Fibroblast of villous mesenchyme (primary cell): ENCODE results near the gene STEAP1B. TPM values are rescaled to one million over a fixed set of nuclear protein-coding genes. Genes with fewer than 3 reads are reported as not detected.

ENCODE experiments used
- DNase-seq: peaks from one replicate; pipeline ENCODE4 v3.0.0-alpha.2; 2010; ENCODE audit warnings: low read depth
- H3K4me3 ChIP-seq: 2 replicates; pipeline ENCODE4 v1.5.1; 2011; ENCODE audit warnings: low read depth, mild to moderate bottlenecking, low read length
- total RNA-seq: library from RNA; depleted of rRNA; stranded (reverse); fragments of >200 nt; gene quantifications from 2 replicates; pipeline ENCODE4 v1.2.3, GENCODE V29; 2012
- TF ChIP-seq, protein P1 (sequence below): IDR thresholded peaks from 2 replicates; pipeline ENCODE4 v1.5.1; 2012; ENCODE audit warnings: low read depth, mild to moderate bottlenecking, low read length; ENCODE audit not compliant: insufficient read depth

Gene STEAP1B
- total RNA-seq, 1 donor: 11.7 TPM

GRCh38 chr7:22487978-22488642 is 11.9 kb downstream of the STEAP1B start:
- TF ChIP-seq, protein P1, sequence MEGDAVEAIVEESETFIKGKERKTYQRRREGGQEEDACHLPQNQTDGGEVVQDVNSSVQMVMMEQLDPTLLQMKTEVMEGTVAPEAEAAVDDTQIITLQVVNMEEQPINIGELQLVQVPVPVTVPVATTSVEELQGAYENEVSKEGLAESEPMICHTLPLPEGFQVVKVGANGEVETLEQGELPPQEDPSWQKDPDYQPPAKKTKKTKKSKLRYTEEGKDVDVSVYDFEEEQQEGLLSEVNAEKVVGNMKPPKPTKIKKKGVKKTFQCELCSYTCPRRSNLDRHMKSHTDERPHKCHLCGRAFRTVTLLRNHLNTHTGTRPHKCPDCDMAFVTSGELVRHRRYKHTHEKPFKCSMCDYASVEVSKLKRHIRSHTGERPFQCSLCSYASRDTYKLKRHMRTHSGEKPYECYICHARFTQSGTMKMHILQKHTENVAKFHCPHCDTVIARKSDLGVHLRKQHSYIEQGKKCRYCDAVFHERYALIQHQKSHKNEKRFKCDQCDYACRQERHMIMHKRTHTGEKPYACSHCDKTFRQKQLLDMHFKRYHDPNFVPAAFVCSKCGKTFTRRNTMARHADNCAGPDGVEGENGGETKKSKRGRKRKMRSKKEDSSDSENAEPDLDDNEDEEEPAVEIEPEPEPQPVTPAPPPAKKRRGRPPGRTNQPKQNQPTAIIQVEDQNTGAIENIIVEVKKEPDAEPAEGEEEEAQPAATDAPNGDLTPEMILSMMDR: no peak

GRCh38 chr7:22486597-22486996 is 13.4 kb downstream of the STEAP1B start:
- TF ChIP-seq, protein P1: no peak
- DNase-seq: no peak
- H3K4me3 ChIP-seq: no peak overlapping the region

More at GRCh38 chr7:22487978-22488642, 11.9 kb downstream of the STEAP1B start:
- H3K4me3 ChIP-seq: no peak overlapping the region
- no peak for DNase-seq

- TF ChIP-seq, protein P1: no peak
- peak; percentile 9 for DNase-seq
- H3K4me3 ChIP-seq: no peak overlapping the region
Measured at GRCh38 chr7:22485189-22485588, 14.8 kb downstream of the STEAP1B start.

GRCh38 chr7:22482503-22482902 is 17.5 kb downstream of the STEAP1B start:
- TF ChIP-seq, protein P1: no peak
- H3K4me3 ChIP-seq: no peak overlapping the region
- DNase-seq: no peak

DNA sequence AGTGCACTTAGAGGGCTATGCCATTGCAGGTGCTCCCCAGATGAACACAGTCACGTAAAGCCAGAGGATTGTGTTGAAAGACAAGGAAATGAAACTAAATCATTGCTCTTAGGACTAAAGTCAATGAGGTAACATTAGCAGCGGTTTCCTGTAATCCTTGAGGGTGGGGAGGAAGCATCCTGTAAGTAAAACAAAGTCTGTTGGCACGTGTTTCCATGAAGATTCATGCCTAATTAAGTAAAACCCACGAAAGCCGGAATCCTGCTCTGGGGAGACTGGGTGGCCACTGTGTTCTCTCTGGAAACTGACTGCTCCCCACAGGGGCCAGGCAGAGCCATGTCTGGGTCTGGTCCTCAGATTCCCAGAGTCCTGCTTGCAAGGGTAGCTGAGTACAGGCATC is 18.3 kb downstream of the STEAP1B start:
- no peak overlapping the region for H3K4me3 ChIP-seq
- peak; percentile 6 for DNase-seq
- TF ChIP-seq, protein P1: no peak

GRCh38 chr7:22480523-22481075 is 19.4 kb downstream of the STEAP1B start:
- H3K4me3 ChIP-seq: no peak overlapping the region
- no peak for DNase-seq
- TF ChIP-seq, protein P1: no peak
